ENCODE data around the gene PSMA6. TPM values are rescaled to one million over a fixed set of nuclear protein-coding genes. Genes with fewer than 3 reads are reported as not detected.
"Not testable (repeated sequence)": the region's sequence is repeated elsewhere in the genome, so short reads cannot be mapped to it uniquely, and the experiment has no call there.

PSMA6 gene
- total RNA-seq, 4 donors from 2014 or later, result 73.6 to 136 (median 116) TPM

DNA sequence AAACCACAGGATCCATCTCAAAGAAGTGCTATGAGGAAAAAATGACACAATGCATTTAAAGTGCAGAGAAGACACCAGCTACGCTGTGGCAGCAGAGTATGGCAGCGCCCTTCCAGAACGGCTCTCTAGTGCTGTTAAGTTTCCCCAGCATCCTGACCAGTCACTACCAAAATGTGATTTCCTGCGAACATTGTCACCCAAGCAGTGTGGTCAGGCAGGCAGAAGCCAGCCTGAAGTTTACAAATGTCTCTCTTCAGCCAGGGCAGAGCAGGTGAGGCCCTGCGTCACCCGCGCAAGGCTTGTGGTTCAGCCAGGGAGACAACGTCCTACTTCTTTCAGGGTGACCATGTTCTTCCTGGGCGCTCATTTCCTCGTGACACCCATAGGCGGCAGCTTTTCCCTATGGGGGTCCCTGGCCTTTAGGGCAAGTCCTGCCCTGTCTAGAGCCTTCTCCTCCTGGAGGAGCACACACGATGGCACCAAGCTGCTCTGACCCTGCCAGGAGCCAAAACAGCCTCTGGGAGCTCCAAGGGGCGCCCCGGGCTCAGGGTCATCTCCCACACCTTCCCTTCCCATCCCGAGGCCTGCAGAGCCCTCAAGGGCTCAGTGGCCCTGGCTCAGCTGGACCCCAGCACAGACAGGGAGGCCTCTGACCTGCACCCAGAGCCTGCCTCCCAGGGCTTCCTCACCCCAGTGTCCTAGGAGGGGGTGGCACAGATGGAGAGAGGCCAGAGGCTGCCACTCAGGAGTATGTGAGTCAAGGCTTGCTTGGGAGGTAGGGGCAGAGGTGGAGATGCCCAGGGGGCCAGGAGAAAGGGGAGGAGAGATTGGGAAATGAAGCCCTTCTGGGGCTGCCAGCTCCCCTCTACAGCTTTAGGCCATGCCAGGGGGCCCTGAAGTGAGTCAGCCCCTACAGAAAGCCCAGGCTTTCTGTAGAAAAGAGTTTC, 41.9 kb downstream of the PSMA6 start:
- Histone ChIP-seq H3K27me3 (no peaks in the 10 kb centered on the region), H3K4me1 (peaks cover 0 to 64% (median 26%) of the 10 kb centered on the region in 4 donors), H3K36me3 (no peaks in the 10 kb centered on the region), H3K9me3 (no peaks in the 10 kb centered on the region), H3K27ac (peak overlapping the region; percentile 32 to 96 (median 90)), H3K4me3 (no peak overlapping the region)
- no peak for TF ChIP-seq POLR2A (IDR thresholded peaks at IDR 0.05)
- TF ChIP-seq, protein P1, sequence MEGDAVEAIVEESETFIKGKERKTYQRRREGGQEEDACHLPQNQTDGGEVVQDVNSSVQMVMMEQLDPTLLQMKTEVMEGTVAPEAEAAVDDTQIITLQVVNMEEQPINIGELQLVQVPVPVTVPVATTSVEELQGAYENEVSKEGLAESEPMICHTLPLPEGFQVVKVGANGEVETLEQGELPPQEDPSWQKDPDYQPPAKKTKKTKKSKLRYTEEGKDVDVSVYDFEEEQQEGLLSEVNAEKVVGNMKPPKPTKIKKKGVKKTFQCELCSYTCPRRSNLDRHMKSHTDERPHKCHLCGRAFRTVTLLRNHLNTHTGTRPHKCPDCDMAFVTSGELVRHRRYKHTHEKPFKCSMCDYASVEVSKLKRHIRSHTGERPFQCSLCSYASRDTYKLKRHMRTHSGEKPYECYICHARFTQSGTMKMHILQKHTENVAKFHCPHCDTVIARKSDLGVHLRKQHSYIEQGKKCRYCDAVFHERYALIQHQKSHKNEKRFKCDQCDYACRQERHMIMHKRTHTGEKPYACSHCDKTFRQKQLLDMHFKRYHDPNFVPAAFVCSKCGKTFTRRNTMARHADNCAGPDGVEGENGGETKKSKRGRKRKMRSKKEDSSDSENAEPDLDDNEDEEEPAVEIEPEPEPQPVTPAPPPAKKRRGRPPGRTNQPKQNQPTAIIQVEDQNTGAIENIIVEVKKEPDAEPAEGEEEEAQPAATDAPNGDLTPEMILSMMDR (IDR thresholded peaks at IDR 0.05), result no peak
- peak in 1 of 3 donors; percentile 68 for DNase-seq

DNA sequence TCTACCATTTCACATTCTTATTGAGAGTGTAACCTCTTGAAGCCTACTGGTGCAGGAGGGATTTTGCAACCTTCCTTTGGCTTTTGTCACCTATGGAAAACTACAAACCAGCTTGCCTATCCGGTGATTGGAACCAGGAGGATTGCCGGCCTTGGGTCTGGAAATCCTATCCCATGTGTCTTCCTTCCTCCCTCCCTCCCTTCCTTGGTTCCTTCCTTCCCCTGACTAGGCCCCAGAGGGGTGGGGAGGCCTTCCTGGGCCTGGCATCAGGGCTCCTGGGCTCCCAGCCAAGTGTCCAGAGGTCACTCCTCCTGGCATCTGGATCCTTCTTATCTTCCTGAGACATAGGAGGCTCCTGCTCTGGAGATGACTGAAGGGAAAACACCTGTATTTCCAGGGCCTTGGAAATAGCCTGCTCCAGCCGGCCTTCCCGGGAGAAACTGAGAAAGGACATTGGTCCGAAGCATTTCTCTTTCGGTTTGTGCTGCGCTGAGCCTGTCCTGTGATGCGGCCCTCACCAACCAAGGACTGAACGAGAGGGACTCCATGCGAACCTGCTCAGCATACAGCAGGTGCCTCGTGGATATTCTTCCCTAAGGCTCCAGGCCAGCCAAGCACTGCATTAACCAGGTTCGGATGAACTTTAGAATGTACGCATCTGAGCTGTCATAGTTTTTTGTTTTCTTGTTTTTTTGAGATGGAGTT, 43.4 kb downstream of the PSMA6 start:
- peak; percentile 37 to 81 for TF ChIP-seq POLR2A (IDR thresholded peaks at IDR 0.05)
- TF ChIP-seq, protein P1 (IDR thresholded peaks at IDR 0.05), result no peak
- peak in 2 of 3 donors; percentile 94 to 96 for DNase-seq
- peak overlapping the region in 2 of 4 donors; percentile 38 to 42 for H3K4me3 ChIP-seq
- no peaks in the 10 kb centered on the region for H3K36me3 ChIP-seq
- peaks cover 0 to 78% (median 32%) of the 10 kb centered on the region in 4 donors for H3K4me1 ChIP-seq
- H3K27me3 ChIP-seq, result no peaks in the 10 kb centered on the region
- H3K9me3 ChIP-seq, result no peaks in the 10 kb centered on the region
- peak overlapping the region; percentile 68 to 96 (median 90) for H3K27ac ChIP-seq

DNA sequence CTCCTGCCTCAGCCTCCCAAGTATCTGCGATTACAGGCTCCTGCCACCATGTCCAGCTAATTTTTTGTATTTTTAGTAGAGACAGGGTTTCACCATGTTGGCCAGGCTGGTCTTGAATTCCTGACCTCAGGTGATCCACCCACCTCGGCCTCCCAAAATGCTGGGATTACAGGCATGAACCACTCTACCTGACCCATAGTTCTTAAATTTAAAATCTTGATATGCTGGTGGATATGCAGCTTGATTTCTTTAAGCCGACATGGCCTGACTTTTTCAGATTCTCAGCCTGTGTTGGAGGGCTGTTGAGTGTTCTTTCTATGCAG, 44.0 kb downstream of the PSMA6 start:
- peak overlapping the region in 2 of 4 donors; percentile 38 to 42 for H3K4me3 ChIP-seq
- H3K4me1 ChIP-seq, result peaks cover 0 to 84% (median 34%) of the 10 kb centered on the region in 4 donors
- DNase-seq, H3K36me3 ChIP-seq, H3K27me3 ChIP-seq, H3K9me3 ChIP-seq: not testable (repeated sequence)
- H3K27ac ChIP-seq, result peak overlapping the region; percentile 68 to 96 (median 90)

DNA sequence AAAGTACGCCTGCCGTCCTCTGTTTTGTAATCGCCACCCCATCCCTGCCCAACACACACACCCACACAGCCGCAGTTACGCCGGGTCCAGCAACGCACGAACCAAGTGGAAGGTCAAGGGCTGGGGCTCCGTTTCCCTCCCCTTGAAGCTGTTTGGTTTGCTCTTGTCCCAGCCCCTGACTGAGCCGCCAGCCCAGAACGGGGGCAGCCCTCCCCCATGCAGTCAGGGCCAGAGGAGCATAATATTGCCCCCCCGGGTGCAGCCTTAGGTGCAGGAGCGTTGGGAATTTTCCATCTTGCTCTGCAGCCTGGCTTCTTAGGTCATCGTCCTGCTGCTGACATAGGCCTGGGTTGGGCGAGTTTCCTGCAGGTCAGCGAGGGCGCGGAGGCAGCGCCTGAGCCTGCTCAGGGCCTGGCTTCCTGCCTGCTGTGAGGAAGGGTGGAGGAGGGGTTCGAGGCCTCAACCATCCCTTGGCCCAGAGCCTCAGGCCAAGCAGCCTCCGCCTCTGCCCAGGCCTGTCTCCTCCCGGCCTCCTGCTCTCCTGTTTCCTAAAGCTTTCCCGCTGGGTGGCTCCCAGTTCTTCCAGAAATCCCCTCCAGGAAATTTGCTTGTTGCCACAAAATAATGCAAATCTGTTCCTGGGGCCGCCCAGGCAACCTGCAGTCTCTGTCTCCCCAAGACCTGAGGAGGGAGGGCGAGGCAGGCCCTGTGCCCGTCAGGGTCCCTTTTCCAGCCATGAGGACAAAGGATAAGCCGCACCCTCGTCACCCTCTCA, 44.5 kb downstream of the PSMA6 start:
- Histone ChIP-seq H3K4me3 (peak overlapping the region in 2 of 4 donors; percentile 38 to 42), H3K4me1 (peaks cover 0 to 88% (median 35%) of the 10 kb centered on the region in 4 donors), H3K27me3 (no peaks in the 10 kb centered on the region), H3K36me3 (no peaks in the 10 kb centered on the region), H3K27ac (peak overlapping the region; percentile 68 to 96 (median 90)), H3K9me3 (no peaks in the 10 kb centered on the region)
- TF ChIP-seq, protein P1 (IDR thresholded peaks at IDR 0.05), result no peak
- peak in 1 of 2 donors; percentile 39 for TF ChIP-seq POLR2A (IDR thresholded peaks at IDR 0.05)
- DNase-seq, result peak; percentile 47 to 93 (median 92)

DNA sequence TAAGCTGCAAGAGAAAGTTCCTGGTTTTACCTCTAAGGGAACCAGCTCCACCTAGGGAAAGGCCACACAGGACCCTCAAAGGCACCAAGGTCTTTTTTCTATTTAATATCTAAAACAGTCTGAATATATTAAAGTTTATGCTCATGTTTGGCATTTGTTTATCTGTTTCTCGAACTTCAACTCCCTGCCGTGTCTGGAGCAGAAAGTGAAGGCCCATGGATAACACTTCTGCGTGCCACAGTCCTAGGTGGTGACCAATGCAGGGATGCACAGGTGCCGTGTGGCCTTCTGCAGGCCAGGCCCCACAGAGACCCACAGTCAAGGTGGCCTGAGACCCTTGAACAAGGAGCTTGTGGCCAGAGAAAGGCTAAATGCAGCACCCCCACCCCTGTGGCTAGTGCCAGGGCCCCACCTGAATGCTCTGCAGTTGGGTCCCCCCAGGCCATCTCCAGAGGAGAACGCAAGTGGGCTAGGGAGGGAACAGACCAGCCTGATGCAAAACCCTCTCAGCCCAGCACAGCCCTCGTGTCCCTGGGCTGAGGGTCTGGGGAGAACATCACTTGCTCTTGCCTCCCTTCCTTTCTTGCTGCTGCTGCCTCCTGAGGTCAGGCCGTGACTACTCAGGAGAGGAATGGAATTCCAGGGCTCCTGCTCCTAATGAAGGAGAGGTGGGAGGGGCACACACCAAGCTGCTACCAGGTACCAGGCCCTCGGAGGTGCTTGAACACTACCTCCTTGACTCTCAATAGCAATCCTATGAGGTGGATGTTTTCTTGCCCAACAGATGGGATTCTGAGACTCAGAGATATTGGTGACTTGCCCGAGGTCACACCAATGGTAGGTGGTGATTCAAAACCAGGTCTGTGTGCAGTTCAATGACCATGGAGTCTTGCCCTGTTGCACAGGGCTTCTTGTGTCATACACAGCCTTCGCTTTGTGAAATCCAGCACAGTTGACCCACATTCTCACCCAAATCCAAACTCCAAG, 45.4 kb downstream of the PSMA6 start:
- H3K4me3 ChIP-seq, result no peak overlapping the region

More for the DNA sequence above, 45.4 kb downstream of the PSMA6 start:
- no peaks in the 10 kb centered on the region for H3K36me3 ChIP-seq
- TF ChIP-seq, protein P1 (IDR thresholded peaks at IDR 0.05), result peak in 3 of 6 experiments; percentile 16 to 44 (median 29)
- no peak for TF ChIP-seq POLR2A (IDR thresholded peaks at IDR 0.05)
- H3K4me1 ChIP-seq, result peaks cover 0 to 87% (median 35%) of the 10 kb centered on the region in 4 donors
- DNase-seq, result peak in 1 of 3 donors; percentile 46
- no peaks in the 10 kb centered on the region for H3K9me3 ChIP-seq
- no peaks in the 10 kb centered on the region for H3K27me3 ChIP-seq
- H3K27ac ChIP-seq, result peak overlapping the region; percentile 68 to 96 (median 90)

Data from Peyer's patch (tissue), 4 donors.